Measurements from ENCODE around the gene KRT28. TPM values are rescaled to one million over a fixed set of nuclear protein-coding genes. Genes with fewer than 3 reads are reported as not detected.

The KRT28 gene
- total and polyA plus RNA-seq, 10 donors = not detected

DNA sequence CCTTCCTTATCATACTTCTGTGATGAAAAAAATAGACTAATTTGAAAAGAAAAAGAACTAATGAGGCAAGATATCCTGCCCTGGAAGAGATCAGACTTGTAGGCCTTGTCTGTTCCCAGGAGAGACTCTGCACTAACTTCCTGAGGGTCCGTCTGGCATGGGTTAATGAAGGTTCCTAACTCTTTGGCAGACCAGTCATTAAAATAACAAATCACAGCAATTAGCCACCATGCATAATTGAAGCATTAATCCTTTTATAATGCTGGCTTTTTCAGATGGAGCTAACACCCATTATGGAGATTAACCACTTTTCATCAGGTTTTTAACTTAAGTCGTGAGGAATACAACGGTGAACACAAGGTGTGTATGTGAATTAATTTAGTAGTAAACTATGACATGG lies 33.1 kb upstream of the KRT28 start:
- Histone ChIP-seq H3K9me3 (no peaks in the 10 kb centered on the region), H3K4me3 (no peak overlapping the region), H3K27ac (peak overlapping the region in 2 of 8 donors; percentile 3 to 5), H3K4me1 (no peaks in the 10 kb centered on the region), H3K36me3 (peaks cover 0 to 26% (median 3%) of the 10 kb centered on the region in 6 donors), H3K27me3 (replicated peaks in 1 of 7) (no peaks in the 10 kb centered on the region)
- intact Hi-C loops (cut with DNase I; ENCODE audit: low total_unique reads) = no loop called here
- WGBS, 5 donors = 62 to 86% (median 79%) methylated on average over 3 of the region's 3 CpGs
- DNase-seq = no peak
- TF ChIP-seq POLR2A (IDR thresholded peaks at IDR 0.05) (no peak), POLR2AphosphoS5 (IDR thresholded peaks at IDR 0.05) (no peak)
- TF ChIP-seq, protein P1, sequence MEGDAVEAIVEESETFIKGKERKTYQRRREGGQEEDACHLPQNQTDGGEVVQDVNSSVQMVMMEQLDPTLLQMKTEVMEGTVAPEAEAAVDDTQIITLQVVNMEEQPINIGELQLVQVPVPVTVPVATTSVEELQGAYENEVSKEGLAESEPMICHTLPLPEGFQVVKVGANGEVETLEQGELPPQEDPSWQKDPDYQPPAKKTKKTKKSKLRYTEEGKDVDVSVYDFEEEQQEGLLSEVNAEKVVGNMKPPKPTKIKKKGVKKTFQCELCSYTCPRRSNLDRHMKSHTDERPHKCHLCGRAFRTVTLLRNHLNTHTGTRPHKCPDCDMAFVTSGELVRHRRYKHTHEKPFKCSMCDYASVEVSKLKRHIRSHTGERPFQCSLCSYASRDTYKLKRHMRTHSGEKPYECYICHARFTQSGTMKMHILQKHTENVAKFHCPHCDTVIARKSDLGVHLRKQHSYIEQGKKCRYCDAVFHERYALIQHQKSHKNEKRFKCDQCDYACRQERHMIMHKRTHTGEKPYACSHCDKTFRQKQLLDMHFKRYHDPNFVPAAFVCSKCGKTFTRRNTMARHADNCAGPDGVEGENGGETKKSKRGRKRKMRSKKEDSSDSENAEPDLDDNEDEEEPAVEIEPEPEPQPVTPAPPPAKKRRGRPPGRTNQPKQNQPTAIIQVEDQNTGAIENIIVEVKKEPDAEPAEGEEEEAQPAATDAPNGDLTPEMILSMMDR (IDR thresholded peaks at IDR 0.05 in 8 of 11, conservative IDR thresholded peaks at IDR 0.05 in 3 of 11) = no peak

DNA sequence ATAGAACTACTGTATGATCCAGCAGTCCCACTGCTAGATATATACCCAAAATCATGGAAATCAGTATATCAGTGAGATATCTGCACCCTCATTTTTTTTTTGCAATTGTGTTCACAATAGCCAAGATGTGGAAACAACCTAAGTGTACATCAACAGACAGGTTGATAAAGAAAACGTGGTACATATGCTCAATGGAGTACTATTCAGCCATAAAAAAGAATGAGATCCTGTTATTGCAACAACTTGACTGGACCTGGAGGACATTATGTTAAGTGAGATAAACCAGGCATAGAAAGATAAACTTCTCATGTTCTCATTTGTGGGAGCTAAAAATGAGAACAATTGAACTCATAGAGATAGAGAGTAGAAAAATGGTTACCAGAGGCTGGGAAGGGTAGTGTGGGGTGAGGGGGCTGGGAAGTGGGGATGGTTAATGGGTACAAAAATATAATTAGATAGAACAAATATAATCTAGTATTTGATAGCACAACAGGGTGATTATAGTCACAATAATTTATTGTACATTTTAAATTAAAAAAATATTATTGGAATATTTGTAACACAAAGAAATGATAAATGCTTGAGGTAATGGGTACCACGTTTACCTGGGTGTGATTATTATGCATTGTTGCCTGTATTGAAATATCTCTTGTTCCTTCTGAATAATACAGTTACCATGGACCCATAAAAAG lies 30.5 kb upstream of the KRT28 start:
- Histone ChIP-seq H3K4me3 (no peak overlapping the region), H3K27ac (no peak overlapping the region), H3K27me3 (replicated peaks in 1 of 7) (no peaks in the 10 kb centered on the region), H3K4me1 (no peaks in the 10 kb centered on the region), H3K9me3 (no peaks in the 10 kb centered on the region), H3K36me3 (peaks cover 0 to 20% (median 3%) of the 10 kb centered on the region in 6 donors)
- no peak for TF ChIP-seq POLR2AphosphoS5 (IDR thresholded peaks at IDR 0.05)
- TF ChIP-seq, protein P1 (IDR thresholded peaks at IDR 0.05 in 8 of 11, conservative IDR thresholded peaks at IDR 0.05 in 3 of 11) = no peak
- intact Hi-C loops (cut with DNase I; ENCODE audit: low total_unique reads) = no loop called here
- WGBS, 5 donors = 80 to 94% (median 88%) methylated on average over 2 of the region's 2 CpGs
- DNase-seq = no peak

DNA sequence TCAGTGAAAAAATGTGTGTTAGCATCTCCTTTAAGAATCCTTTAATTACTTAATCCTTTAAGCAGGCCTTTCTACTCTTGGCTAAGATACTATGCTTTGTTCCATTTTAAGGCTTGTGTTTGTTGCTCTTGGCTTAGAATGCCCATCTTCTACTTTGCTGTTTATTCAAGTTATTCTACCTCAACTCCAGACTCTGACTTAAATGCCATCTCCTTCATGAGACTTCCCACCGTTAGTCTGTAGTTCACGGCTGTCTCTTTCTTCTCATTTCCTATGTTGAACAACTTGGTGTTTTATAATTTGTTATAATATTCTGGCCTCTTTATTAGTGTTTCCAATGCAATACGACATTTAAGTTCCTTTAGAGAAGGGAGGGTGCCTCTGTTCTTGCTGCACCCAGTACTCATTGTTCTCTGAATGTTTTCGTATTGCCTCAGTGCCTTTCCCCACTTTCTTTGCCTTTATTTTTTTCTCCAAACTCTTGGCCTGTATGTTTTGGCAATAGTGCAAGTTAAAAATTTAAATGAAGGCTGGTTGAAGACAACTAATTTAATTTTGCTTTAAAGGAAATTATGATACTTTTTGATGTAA lies 28.8 kb upstream of the KRT28 start:
- TF ChIP-seq, protein P1 (IDR thresholded peaks at IDR 0.05 in 8 of 11, conservative IDR thresholded peaks at IDR 0.05 in 3 of 11) = no peak
- TF ChIP-seq POLR2A (IDR thresholded peaks at IDR 0.05) (no peak), POLR2AphosphoS5 (IDR thresholded peaks at IDR 0.05) (no peak)
- Histone ChIP-seq H3K4me1 (no peaks in the 10 kb centered on the region), H3K27ac (no peak overlapping the region), H3K27me3 (replicated peaks in 1 of 7) (no peaks in the 10 kb centered on the region), H3K9me3 (no peaks in the 10 kb centered on the region), H3K4me3 (no peak overlapping the region), H3K36me3 (peaks cover 0 to 9% (median 0%) of the 10 kb centered on the region in 6 donors)
- no peak for DNase-seq
- intact Hi-C loops (cut with DNase I; ENCODE audit: low total_unique reads) = no loop called here
- 90 to 94% (median 92%) methylated on average over 4 of the region's 4 CpGs for WGBS, 5 donors

DNA sequence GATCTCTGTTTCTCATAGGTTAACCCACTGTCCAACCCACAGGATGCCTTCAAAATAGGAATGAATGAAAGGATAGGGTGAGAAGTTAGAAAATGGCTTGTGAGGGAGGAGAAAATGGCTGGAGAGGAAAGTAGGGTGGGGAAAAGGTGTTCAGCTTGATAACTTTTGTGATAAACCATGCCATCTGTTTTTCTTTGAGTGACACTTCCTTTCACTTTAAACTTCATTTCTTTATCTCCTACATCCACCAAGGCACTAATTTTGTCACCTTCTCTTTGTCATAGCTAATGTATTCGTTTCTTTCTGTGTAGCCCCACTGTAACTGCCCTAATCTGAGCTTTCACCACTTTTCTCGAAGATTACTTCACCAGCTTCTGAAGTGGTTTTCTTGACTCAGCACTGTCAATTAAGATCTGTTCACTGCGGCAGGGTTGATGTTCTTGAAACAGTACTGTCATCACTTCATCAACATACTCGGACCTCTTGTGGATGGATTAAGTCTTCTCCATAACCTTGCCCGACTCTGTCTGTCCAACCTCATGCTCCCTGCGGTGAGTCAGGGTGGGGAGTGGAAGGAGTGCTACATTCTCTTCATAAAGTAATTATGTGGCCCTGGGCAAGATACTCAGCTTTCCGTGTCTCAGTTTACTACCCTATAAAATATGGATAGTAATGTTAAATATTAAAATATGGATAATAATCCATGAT lies 28.1 kb upstream of the KRT28 start:
- WGBS, 5 donors = 64 to 84% (median 80%) methylated on average over 7 of the region's 7 CpGs
- Histone ChIP-seq H3K27ac (no peak overlapping the region), H3K27me3 (replicated peaks in 1 of 7) (no peaks in the 10 kb centered on the region), H3K4me1 (no peaks in the 10 kb centered on the region), H3K9me3 (no peaks in the 10 kb centered on the region), H3K36me3 (peaks cover 0 to 9% (median 0%) of the 10 kb centered on the region in 6 donors), H3K4me3 (no peak overlapping the region)
- no peak for DNase-seq
- TF ChIP-seq, protein P1 (IDR thresholded peaks at IDR 0.05 in 8 of 11, conservative IDR thresholded peaks at IDR 0.05 in 3 of 11) = no peak
- TF ChIP-seq POLR2AphosphoS5 (IDR thresholded peaks at IDR 0.05) = no peak
- no peak for TF ChIP-seq POLR2A (IDR thresholded peaks at IDR 0.05)
- intact Hi-C loops (cut with DNase I; ENCODE audit: low total_unique reads) = no loop called here
